IMR-90 (cell line): Measurements from ENCODE around the gene UGT8.

Experiments used
- CEBPB ChIP-seq: IDR thresholded peaks from 2 replicates; pipeline ENCODE4 v1.6.1; 2012; ENCODE audit warnings: low read depth, low read length, improper control_type of control experiment
- FOS ChIP-seq: fragments of 150-350 bp; IDR thresholded peaks from 2 replicates; pipeline ENCODE4 v1.6.1; 2016; ENCODE audit warnings: low read depth, low read length
- MAFK ChIP-seq: IDR thresholded peaks from 2 replicates; pipeline ENCODE4 v1.6.1; 2012; ENCODE audit warnings: low read depth, low read length, improper control_type of control experiment
- MAZ ChIP-seq: IDR thresholded peaks from 2 replicates; pipeline ENCODE4 v1.6.1; 2012; ENCODE audit warnings: low read depth, mild to moderate bottlenecking, low read length, improper control_type of control experiment, moderate library complexity, borderline replicate concordance
- MXI1 ChIP-seq: IDR thresholded peaks from 2 replicates; pipeline ENCODE4 v1.6.1; 2012; ENCODE audit warnings: low read depth, mild to moderate bottlenecking, low read length, moderate library complexity, borderline replicate concordance
- NFE2L2 ChIP-seq: fragments of 150-350 bp; IDR thresholded peaks from 2 replicates; pipeline ENCODE4 v1.6.1; 2016; ENCODE audit warnings: low read depth, mild to moderate bottlenecking, low read length
- POLR2A ChIP-seq: IDR thresholded peaks from 2 replicates; pipeline ENCODE4 v1.6.1; 2012; ENCODE audit warnings: mild to moderate bottlenecking, low read depth, low read length
- RAD21 ChIP-seq: IDR thresholded peaks from 2 replicates; pipeline ENCODE4 v1.6.1; 2012; ENCODE audit warnings: low read length, improper control_type of control experiment
- RCOR1 ChIP-seq: IDR thresholded peaks from 2 replicates; pipeline ENCODE4 v1.6.1; 2012; ENCODE audit warnings: mild to moderate bottlenecking, low read length, improper control_type of control experiment; ENCODE audit not compliant: insufficient replicate concordance
- RFX5 ChIP-seq: IDR thresholded peaks from 2 replicates; pipeline ENCODE4 v1.8.0; 2012; ENCODE audit warnings: low read depth, mild to moderate bottlenecking, low read length, moderate library complexity
- SMC3 ChIP-seq: fragments of 150-350 bp; IDR thresholded peaks from 2 replicates; pipeline ENCODE4 v1.6.1; 2016; ENCODE audit warnings: low read depth, mild to moderate bottlenecking, antibody characterized with exemption, low read length, moderate library complexity
- TF ChIP-seq, protein P1 (sequence below): conservative IDR thresholded peaks from 2 replicates; pipeline ENCODE4 v1.5.1; 2012; ENCODE audit warnings: mild to moderate bottlenecking, low read depth, low read length, improper control_type of control experiment
- TF ChIP-seq, protein P2 (sequence below): fragments of 150-350 bp; IDR thresholded peaks from 2 replicates; pipeline ENCODE4 v1.6.1; 2017; ENCODE audit warnings: mild to moderate bottlenecking, antibody characterized with exemption, low read length, low read depth

DNA sequence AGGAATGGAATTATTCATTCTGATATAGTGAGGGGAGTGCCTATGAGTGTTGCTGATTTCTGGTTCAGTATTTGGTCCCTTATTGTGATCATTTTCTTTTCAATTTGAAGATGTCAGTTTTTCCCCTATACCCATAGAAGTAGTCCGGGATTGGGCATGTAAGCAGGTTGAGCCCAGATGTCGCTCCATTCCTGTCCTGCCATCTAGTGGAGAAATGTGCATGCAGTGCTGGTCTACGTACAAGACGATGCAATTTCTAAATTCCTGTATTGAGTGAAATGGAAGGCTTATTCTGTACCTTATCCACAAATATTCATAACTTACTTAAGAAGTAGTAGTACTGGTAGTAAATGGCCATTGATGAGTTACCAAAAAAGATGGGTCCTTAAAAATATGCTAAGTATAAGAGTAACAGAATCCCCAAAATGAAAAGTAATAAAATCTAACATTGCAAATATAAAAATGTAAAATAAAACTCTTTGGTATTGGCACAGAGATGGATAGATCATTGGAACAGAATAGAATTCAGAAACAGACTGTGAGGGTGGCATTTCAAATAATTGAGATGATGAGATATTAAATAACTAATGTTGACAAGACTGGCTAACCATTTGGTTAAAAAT, 60.9 kb downstream of the UGT8 start:
- TF ChIP-seq, protein P1, sequence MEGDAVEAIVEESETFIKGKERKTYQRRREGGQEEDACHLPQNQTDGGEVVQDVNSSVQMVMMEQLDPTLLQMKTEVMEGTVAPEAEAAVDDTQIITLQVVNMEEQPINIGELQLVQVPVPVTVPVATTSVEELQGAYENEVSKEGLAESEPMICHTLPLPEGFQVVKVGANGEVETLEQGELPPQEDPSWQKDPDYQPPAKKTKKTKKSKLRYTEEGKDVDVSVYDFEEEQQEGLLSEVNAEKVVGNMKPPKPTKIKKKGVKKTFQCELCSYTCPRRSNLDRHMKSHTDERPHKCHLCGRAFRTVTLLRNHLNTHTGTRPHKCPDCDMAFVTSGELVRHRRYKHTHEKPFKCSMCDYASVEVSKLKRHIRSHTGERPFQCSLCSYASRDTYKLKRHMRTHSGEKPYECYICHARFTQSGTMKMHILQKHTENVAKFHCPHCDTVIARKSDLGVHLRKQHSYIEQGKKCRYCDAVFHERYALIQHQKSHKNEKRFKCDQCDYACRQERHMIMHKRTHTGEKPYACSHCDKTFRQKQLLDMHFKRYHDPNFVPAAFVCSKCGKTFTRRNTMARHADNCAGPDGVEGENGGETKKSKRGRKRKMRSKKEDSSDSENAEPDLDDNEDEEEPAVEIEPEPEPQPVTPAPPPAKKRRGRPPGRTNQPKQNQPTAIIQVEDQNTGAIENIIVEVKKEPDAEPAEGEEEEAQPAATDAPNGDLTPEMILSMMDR: peak; percentile 67
- no peak for TF ChIP-seq FOS
- TF ChIP-seq MAZ: no peak
- no peak for TF ChIP-seq POLR2A
- no peak for TF ChIP-seq RFX5
- no peak for TF ChIP-seq CEBPB
- TF ChIP-seq RAD21: peak; percentile 56; the same call in 1 of the 2 replicates
- peak; percentile 62 for TF ChIP-seq SMC3
- TF ChIP-seq, protein P2, sequence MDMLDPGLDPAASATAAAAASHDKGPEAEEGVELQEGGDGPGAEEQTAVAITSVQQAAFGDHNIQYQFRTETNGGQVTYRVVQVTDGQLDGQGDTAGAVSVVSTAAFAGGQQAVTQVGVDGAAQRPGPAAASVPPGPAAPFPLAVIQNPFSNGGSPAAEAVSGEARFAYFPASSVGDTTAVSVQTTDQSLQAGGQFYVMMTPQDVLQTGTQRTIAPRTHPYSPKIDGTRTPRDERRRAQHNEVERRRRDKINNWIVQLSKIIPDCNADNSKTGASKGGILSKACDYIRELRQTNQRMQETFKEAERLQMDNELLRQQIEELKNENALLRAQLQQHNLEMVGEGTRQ: no peak
- no peak for TF ChIP-seq MAFK
- no peak for TF ChIP-seq MXI1
- TF ChIP-seq NFE2L2: no peak
- no peak for TF ChIP-seq RCOR1
